HG03520 (cell line): ENCODE results near the gene CCDC179.
A peak's percentile ranks its signal among the peaks of the same experiment; 100 is the strongest.

Experiments
- ATAC-seq: cut with Tn5 transposase; IDR thresholded peaks from one replicate; pipeline ENCODE4 v1.9.1; 2021; ENCODE audit warnings: mild to moderate bottlenecking, moderate library complexity; ENCODE audit not compliant: unreplicated experiment

Gene CCDC179

DNA sequence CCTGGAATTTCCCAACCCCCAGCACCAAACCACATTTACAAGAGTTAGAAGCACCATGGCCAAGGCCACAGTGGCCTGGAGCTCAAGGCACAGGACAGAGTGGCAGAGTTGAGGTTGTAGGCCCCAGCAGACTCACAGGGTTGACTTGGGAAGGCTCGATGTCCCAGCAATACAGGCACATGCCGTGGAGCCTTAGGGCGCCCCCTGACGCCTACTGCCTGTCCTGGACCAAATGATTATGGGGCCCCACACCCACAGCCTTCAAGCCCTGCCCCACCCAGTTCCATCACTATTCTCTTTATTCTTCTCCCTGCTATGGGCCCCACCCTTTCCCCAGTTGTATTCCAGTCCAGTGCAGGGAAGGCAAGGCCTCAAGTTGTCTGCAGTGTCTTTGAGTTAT, at the start of gene CCDC179:
TSS of gene CCDC179 (minus strand) at position 234 of the 400 bp plus-strand sequence. CDS start at position 181, 53 bp downstream.
- no peak for ATAC-seq

- ATAC-seq = no peak
Observed at GRCh38 chr11:22903782-22904181, 43.5 kb upstream of the CCDC179 start.

DNA sequence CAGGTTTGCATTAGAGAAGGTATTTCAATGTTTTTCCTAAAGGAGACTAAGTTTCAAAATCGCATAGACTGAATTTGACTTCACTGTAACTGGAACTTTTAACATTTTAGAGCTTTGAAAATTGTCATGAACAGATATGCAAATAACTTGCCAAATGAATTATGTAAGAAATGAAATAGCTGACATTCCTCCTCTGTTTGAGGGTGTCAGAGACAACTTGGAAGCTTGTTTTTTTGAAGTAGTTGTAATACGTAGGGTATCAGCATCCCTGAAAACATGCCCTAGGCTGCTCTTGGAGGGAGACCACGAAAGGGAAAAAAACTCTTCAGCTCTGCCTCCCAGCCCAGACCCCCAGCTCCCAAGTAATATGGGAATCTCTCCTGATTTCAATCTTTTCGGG, 41.3 kb upstream of the CCDC179 start:
- ATAC-seq = no peak

- no peak for ATAC-seq
Observed at GRCh38 chr11:22900764-22901486, 40.7 kb upstream of the CCDC179 start.

- ATAC-seq = no peak
Observed at GRCh38 chr11:22898036-22898435, 37.8 kb upstream of the CCDC179 start.

GRCh38 chr11:22890227-22890626, 30.0 kb upstream of the CCDC179 start:
- ATAC-seq = no peak

- ATAC-seq = no peak
Observed at GRCh38 chr11:22884217-22884616, 23.9 kb upstream of the CCDC179 start.

- ATAC-seq = no peak
Observed at GRCh38 chr11:22879630-22880029, 19.4 kb upstream of the CCDC179 start.

DNA sequence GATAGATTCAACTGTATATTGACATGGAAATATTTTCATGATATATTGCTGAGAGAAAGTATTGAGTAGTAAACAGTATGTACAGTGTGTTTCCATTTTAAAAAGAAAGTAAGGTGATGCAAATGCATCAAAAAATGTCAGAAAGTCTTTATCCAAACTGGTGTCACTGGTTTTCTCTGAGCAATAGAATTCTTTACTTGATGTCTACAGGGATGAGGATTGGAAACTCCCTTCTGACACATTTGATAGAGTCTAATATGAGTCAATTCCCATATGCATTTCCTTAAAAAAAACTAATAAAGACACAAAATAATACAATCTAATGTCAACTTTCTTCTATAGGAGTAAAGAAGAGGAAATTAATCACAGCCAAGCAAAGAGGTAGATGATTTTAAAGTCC, 18.3 kb upstream of the CCDC179 start:
- no peak for ATAC-seq

DNA sequence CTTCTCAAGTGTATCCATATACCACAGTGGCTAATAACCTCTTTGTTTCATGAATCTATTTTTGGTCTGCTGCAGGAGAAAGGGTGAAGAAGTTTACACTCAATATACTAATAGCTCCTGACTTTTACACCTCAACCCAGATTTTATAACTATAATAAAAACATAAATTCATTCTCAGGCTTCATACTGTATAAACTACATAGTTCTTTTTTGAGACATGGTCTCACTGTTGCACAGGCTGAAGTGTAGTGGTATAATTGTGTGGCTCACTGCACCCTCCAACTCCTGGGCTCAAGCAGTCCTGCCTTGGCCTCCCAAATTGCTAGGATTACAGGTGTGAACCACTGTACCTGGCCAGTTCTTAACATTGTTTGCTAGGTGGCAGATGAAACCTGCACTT, 17.8 kb upstream of the CCDC179 start:
- no peak for ATAC-seq

DNA sequence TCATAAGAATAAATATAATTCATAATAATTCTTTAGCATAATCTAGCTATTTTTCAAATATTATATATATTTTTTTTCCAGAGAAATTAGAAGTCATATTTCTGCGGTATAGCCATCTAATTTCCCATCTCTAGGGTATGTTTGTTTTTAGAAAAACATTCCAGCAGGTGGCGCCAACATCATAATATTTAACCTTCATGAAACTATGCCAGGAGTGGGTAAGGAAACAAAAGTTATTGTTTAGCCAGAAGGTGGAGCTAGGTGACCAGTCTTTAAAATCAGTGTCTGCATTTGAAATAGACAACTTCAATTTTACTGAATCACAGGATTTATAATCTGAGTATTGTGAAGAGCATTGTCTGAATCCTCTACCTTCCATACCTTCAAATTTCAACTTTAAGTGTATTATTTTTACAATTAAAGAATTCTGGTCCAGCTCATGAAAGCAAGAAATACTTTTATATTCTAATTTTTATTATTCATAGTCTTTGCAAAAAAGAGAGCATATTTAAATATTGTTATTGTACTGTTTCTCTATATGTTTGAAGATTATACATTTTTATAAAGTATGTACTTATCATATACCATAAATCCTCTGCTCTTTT, 15.7 kb upstream of the CCDC179 start:
- ATAC-seq = peak; percentile 99

DNA sequence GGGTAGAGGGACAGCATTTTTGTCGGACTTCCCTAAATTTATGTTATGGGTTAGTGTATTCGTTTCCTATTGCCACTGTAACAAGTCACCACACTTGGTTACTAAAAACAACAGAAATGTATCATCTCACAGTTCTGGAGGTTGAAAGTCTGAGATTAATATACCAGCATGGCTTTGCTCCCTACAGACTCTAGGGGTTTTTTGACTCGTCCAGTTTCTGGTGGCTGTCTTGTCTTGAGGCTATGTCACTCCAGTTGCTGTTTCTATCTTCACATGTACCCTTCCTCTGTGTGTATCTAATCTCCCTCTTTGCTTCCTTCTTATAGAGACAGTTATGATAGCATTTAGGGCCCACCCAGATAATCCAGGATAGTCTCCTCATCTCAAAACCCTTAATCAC, 9.1 kb upstream of the CCDC179 start:
- peak; percentile 73 for ATAC-seq

- ATAC-seq = no peak
Observed at GRCh38 chr11:22859756-22860155, 518 bp downstream of the CCDC179 start.

GRCh38 chr11:22851477-22851876, 8.8 kb downstream of the CCDC179 start:
- ATAC-seq = no peak

GRCh38 chr11:22846726-22847125, 13.5 kb downstream of the CCDC179 start:
- ATAC-seq = no peak

DNA sequence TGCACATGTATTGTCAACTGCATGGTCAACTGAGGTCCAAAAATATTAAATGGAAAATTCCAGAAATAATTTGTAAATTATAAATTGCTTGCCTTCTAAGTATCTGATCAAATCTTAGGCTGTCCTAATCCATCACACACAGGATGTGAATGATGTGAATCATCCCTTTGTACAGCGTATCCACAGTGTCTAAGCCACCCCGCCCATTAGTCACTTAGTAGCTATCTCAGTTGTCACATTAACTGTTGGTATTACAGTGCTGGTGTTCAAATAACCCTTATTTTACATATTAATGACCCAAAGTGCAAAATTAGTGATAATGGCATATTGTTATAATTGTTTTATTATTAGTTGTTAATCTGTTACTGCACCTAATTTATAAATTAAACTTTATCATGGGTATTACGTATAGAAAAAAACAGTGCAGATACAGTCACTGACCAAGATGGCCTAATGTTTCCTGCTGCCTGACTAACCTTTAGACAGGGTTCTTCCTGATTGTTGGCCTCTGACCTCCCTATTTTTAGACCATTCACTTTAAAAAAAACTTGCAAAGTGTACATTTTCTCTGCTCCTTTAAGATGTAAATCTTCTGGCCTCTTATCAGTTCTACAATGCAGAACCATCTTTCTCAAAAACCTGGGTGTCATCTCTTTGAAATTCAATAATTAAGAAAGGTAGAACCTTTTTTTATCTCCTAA, 27.8 kb downstream of the CCDC179 start:
- ATAC-seq = no peak

GRCh38 chr11:22830082-22830414, 30.2 kb downstream of the CCDC179 start:
- ATAC-seq = no peak

DNA sequence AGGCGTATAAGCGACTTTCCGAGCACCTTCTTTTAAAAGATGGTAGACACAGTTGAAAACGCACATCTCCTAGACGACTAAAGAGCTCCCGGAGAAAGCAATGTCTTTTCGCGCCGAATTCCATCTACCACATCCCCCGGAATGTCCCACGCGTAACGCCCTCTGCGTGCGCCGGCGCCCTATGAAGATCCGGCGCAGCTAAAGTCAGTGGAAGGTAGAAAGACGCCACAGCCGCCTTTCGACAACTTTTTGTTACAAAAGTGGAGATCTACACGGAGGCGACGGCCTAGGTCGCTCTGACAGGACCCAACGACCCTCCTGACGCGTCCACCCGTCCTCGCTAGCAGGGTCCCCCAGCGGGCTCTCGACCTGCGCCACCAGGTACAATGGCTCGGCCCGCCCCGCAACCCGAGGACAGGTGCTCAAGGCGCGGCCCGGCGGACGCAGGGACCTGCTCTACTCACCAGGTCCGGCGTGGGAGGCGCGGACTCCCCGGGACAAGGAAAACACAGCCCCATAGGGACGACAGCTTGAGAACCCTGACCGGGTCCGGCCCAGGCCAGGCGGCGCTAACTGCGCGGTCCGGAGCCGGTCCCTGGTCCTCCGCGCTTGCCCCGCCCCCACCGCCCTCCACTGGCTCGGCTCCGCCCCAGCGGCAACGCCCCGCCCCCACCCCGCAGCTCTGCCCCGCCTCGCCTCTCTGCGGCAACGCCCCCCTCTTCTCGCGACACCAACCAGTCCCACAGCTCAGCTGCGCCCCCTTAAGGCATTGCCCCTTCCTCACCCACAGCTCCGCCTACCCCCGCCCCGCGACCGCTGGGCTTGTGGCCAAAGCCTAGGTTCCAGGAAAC, 30.8 kb downstream of the CCDC179 start, which contains the start of gene SVIP:
TSS of gene SVIP (minus strand) at position 571 of the 851 bp plus-strand sequence. CDS start at position 518, 53 bp downstream.
- peak; percentile 93 for ATAC-seq

DNA sequence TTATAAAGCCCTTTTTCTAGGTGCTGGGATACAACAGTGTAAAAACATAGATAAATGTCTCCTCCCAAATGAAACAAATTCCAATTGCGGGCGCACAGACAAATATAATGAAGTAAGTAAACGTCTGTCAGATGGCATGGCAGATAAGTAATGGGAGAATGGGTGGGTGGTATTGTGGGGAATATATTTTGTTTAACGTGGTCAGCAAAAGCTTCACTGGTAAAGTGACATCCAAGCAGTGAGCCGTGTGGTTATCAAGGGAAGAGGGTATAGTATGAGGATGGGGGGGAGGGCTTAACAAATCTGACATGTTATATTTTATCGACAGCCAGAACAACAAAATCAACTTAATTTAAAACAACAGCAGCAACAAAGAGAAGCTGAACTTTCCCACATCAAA, 31.9 kb downstream of the CCDC179 start:
- ATAC-seq = no peak

GRCh38 chr11:22822203-22822602, 38.1 kb downstream of the CCDC179 start:
- ATAC-seq = no peak

GRCh38 chr11:22809893-22810292, 50.4 kb downstream of the CCDC179 start:
- ATAC-seq = no peak
